ENCODE measurements around the gene BFSP1. TPM values are rescaled to one million over a fixed set of nuclear protein-coding genes. Genes with fewer than 3 reads are reported as not detected.

Gene BFSP1
- total RNA-seq, 5 donors from 2014 or later (not counting 1 experiment from before 2014, with no cell fraction given): 0.25 to 0.53 (median 0.30) TPM

- no peak overlapping the region for H3K27ac Mint-ChIP-seq
- DNase-seq (no peak), ATAC-seq (replicated peaks in 1 of 4) (no peak)
- H3K4me1 ChIP-seq (ENCODE audit: control insufficient read depth in 1 of 2, extremely low read depth in 1 of 2, insufficient read depth in 2 of 2, low read length in 2 of 2): no peaks in the 10 kb centered on the region
- no peak overlapping the region for H3K4me3 ChIP-seq (ENCODE audit: control insufficient read depth in 1 of 2, extremely low read depth in 1 of 2, low read length in 1 of 2)
- H3K27me3 Mint-ChIP-seq: peaks cover 13 to 22% of the 10 kb centered on the region in 2 donors
- no peak overlapping the region for H3K27ac ChIP-seq (ENCODE audit: low read length)
- H3K4me3 Mint-ChIP-seq: no peak overlapping the region
- H3K36me3 ChIP-seq (ENCODE audit: control insufficient read depth in 2 of 2, extremely low read depth in 1 of 2, insufficient read depth in 1 of 2, low read length in 1 of 2): no peaks in the 10 kb centered on the region
- H3K4me1 Mint-ChIP-seq: no peaks in the 10 kb centered on the region
- POLR2A ChIA-PET: no interaction called here
- 84% methylated on average over 13 of the region's 13 CpGs for WGBS (ENCODE audit: insufficient coverage)
- H3K27me3 ChIP-seq (replicated peaks in 1 of 2; ENCODE audit: control insufficient read depth in 2 of 2, extremely low read depth in 1 of 2, insufficient read depth in 2 of 2, low read length in 1 of 2): peaks cover 0 to 22% of the 10 kb centered on the region in 2 experiments
- CTCF ChIA-PET: no interaction called here
- no peaks in the 10 kb centered on the region for H3K36me3 Mint-ChIP-seq
- H3K9me3 Mint-ChIP-seq: peaks cover 3 to 5% (median 4%) of the 10 kb centered on the region in 3 donors
- no peaks in the 10 kb centered on the region for H3K9me3 ChIP-seq
Measured at GRCh38 chr20:17445543-17445942, 85.6 kb downstream of the BFSP1 start.

GRCh38 chr20:17444091-17444490 is 87.1 kb downstream of the BFSP1 start:
- ChIA-PET CTCF (interaction anchor here in 1 of 2 donors (1.1 kb wide), 1 partner anchor 14 kb away, joined by 4 read pairs; no protein-coding TSS in a partner anchor), POLR2A (no interaction called here)
- Histone ChIP-seq H3K4me1 (ENCODE audit: control insufficient read depth in 1 of 2, extremely low read depth in 1 of 2, insufficient read depth in 2 of 2, low read length in 2 of 2) (no peaks in the 10 kb centered on the region), H3K9me3 (no peaks in the 10 kb centered on the region), H3K4me3 (ENCODE audit: control insufficient read depth in 1 of 2, extremely low read depth in 1 of 2, low read length in 1 of 2) (no peak overlapping the region), H3K27ac (ENCODE audit: low read length) (no peak overlapping the region), H3K27me3 (replicated peaks in 1 of 2; ENCODE audit: control insufficient read depth in 2 of 2, extremely low read depth in 1 of 2, insufficient read depth in 2 of 2, low read length in 1 of 2) (peaks cover 0 to 22% of the 10 kb centered on the region in 2 experiments), H3K36me3 (ENCODE audit: control insufficient read depth in 2 of 2, extremely low read depth in 1 of 2, insufficient read depth in 1 of 2, low read length in 1 of 2) (no peaks in the 10 kb centered on the region)
- no peak for ATAC-seq (replicated peaks in 1 of 4)
- WGBS (ENCODE audit: insufficient coverage): no CpG with 5 or more reads among the region's 2 CpGs
- H3K4me1 Mint-ChIP-seq: no peaks in the 10 kb centered on the region
- peaks cover 3 to 5% (median 4%) of the 10 kb centered on the region in 3 donors for H3K9me3 Mint-ChIP-seq
- H3K27ac Mint-ChIP-seq: no peak overlapping the region
- DNase-seq: no peak
- no peak overlapping the region for H3K4me3 Mint-ChIP-seq
- H3K27me3 Mint-ChIP-seq: peaks cover 20 to 26% of the 10 kb centered on the region in 2 donors
- no peaks in the 10 kb centered on the region for H3K36me3 Mint-ChIP-seq

Other genes starting within 250 kb of the BFSP1 start
- gene DSTN, start 38.7 kb upstream of the BFSP1 start, total RNA-seq: 10 to 100 TPM; 36.3 to 41.7 (median 41.3) TPM
- 10 to 100 TPM; 26.3 to 32.4 (median 30.1) TPM for gene RRBP1, start 150.9 kb upstream of the BFSP1 start, total RNA-seq
- not detected for gene BANF2, start 168.6 kb upstream of the BFSP1 start, total RNA-seq